ENCODE results near the gene TMEM203. TPM values are rescaled to one million over a fixed set of nuclear protein-coding genes. Genes with fewer than 3 reads are reported as not detected.

TMEM203 gene
- total and polyA plus RNA-seq, 2 of the 13 experiments (the other 11 are each of a cell fraction or from before 2014, with no cell fraction given) = 23.4 to 36.7 TPM

DNA sequence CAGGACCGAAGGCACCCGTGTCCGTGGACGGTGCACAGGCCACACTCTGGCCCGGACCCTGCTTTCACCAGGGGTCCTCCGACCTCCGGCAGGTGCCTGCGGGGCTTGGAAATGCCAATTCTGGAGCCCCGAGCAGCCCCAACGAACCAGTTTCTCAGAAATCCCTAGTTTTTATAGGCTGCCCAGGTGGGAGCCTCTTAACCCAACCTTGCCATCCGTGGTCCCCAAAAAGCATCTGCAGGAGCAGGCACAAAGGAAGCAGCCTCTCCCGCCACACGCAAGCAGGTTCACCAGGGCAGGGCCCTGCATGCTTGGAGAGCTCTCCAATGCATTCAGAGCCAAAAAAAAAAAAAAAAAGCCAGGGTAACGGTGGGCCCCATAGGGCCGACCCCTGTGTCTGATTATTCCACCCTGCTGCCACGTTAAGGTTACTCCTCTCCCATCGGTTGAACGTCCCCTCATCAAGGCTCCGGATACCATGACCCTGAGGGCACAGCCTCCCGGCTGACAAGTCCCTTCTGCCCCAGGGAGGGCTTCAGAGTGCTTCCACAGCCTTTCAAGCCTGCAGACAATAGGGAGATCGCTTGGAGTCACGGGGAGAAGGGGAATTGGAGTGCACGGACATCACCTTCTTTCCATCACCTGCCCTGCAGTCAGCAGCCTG, 4.1 kb downstream of the TMEM203 start (continued):
- TF ChIP-seq, protein P1, sequence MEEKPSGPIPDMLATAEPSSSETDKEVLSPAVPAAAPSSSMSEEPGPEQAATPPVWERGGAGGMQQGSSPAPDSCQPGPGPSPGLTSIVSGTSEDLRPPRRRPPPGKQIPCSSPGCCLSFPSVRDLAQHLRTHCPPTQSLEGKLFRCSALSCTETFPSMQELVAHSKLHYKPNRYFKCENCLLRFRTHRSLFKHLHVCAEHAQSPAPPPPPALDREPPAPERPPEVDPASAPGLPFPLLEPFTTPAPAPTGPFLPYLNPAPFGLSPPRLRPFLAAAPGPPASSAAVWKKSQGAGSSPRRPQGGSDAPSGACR (CRISPR knock-in tag; IDR thresholded peaks at IDR 0.05) = peak; percentile 12; the same call in 1 of the 2 replicates
- TF ChIP-seq ZNF326 (CRISPR knock-in tag; IDR thresholded peaks at IDR 0.05; ENCODE audit: borderline replicate concordance) = no peak
- TF ChIP-seq U2AF1 (optimal IDR thresholded peaks at IDR 0.05; ENCODE audit: low read depth, low read length) = no peak
- TF ChIP-seq ZNF775 (CRISPR knock-in tag; IDR thresholded peaks at IDR 0.05; ENCODE audit: borderline replicate concordance) = no peak
- TF ChIP-seq, protein P2, sequence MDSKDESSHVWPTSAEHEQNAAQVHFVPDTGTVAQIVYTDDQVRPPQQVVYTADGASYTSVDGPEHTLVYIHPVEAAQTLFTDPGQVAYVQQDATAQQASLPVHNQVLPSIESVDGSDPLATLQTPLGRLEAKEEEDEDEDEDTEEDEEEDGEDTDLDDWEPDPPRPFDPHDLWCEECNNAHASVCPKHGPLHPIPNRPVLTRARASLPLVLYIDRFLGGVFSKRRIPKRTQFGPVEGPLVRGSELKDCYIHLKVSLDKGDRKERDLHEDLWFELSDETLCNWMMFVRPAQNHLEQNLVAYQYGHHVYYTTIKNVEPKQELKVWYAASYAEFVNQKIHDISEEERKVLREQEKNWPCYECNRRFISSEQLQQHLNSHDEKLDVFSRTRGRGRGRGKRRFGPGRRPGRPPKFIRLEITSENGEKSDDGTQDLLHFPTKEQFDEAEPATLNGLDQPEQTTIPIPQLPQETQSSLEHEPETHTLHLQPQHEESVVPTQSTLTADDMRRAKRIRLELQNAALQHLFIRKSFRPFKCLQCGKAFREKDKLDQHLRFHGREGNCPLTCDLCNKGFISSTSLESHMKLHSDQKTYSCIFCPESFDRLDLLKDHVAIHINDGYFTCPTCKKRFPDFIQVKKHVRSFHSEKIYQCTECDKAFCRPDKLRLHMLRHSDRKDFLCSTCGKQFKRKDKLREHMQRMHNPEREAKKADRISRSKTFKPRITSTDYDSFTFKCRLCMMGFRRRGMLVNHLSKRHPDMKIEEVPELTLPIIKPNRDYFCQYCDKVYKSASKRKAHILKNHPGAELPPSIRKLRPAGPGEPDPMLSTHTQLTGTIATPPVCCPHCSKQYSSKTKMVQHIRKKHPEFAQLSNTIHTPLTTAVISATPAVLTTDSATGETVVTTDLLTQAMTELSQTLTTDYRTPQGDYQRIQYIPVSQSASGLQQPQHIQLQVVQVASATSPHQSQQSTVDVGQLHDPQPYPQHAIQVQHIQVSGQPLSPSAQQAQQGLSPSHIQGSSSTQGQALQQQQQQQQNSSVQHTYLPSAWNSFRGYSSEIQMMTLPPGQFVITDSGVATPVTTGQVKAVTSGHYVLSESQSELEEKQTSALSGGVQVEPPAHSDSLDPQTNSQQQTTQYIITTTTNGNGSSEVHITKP (CRISPR knock-in tag; IDR thresholded peaks at IDR 0.05; ENCODE audit: low read depth) = peak; percentile 11
- no peak for TF ChIP-seq MAF1 (CRISPR knock-in tag; IDR thresholded peaks at IDR 0.05; ENCODE audit: borderline replicate concordance)
- TF ChIP-seq PITX1 (CRISPR knock-in tag; IDR thresholded peaks at IDR 0.05) = no peak; the same call in 1 of the 2 replicates
- TF ChIP-seq, protein P3, sequence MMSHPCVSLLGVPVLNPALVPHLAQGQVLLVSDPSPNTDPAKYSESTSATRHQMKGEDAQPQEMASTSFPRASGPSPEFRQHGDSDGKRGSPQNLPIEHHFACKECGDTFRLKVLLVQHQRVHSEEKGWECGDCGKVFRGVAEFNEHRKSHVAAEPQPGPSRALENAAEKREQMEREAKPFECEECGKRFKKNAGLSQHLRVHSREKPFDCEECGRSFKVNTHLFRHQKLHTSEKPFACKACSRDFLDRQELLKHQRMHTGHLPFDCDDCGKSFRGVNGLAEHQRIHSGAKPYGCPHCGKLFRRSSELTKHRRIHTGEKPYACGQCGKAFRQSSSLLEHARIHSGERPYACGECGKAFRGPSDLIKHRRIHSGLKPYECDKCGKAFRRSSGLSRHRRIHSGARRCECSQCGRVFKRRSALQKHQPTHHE (CRISPR knock-in tag; IDR thresholded peaks at IDR 0.05; ENCODE audit: borderline replicate concordance) = no peak
- TF ChIP-seq MAFK (conservative IDR thresholded peaks at IDR 0.05 in 1 of 2, IDR thresholded peaks at IDR 0.05 in 1 of 2; ENCODE audit: low read length in 2 of 2) = no peak
- TF ChIP-seq ZNF746 (CRISPR knock-in tag; IDR thresholded peaks at IDR 0.05) = no peak
- TF ChIP-seq ZNF75D (CRISPR knock-in tag; IDR thresholded peaks at IDR 0.05; ENCODE audit: borderline replicate concordance) = no peak
- TF ChIP-seq EED (CRISPR knock-in tag; IDR thresholded peaks at IDR 0.05) = 0 out of 2 replicates have a peak, but pooled peaks have one; percentile 49
- TF ChIP-seq NFIC (IDR thresholded peaks at IDR 0.05; ENCODE audit: low read length) = no peak
- no peak for TF ChIP-seq ZNF790 (CRISPR knock-in tag; IDR thresholded peaks at IDR 0.05; ENCODE audit: borderline replicate concordance)
- no peak for TF ChIP-seq ZBTB42 (CRISPR knock-in tag; IDR thresholded peaks at IDR 0.05)
- TF ChIP-seq, protein P4, sequence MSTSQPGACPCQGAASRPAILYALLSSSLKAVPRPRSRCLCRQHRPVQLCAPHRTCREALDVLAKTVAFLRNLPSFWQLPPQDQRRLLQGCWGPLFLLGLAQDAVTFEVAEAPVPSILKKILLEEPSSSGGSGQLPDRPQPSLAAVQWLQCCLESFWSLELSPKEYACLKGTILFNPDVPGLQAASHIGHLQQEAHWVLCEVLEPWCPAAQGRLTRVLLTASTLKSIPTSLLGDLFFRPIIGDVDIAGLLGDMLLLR (CRISPR knock-in tag; IDR thresholded peaks at IDR 0.05) = no peak
- peak; percentile 9; the same call in 1 of the 2 replicates for TF ChIP-seq MTA1 (CRISPR knock-in tag; IDR thresholded peaks at IDR 0.05; ENCODE audit: borderline replicate concordance)
- 0 out of 2 replicates have a peak, but pooled peaks have one; percentile 67 for TF ChIP-seq ZNF782 (CRISPR knock-in tag; IDR thresholded peaks at IDR 0.05; ENCODE audit: borderline replicate concordance)
- TF ChIP-seq, protein P5, sequence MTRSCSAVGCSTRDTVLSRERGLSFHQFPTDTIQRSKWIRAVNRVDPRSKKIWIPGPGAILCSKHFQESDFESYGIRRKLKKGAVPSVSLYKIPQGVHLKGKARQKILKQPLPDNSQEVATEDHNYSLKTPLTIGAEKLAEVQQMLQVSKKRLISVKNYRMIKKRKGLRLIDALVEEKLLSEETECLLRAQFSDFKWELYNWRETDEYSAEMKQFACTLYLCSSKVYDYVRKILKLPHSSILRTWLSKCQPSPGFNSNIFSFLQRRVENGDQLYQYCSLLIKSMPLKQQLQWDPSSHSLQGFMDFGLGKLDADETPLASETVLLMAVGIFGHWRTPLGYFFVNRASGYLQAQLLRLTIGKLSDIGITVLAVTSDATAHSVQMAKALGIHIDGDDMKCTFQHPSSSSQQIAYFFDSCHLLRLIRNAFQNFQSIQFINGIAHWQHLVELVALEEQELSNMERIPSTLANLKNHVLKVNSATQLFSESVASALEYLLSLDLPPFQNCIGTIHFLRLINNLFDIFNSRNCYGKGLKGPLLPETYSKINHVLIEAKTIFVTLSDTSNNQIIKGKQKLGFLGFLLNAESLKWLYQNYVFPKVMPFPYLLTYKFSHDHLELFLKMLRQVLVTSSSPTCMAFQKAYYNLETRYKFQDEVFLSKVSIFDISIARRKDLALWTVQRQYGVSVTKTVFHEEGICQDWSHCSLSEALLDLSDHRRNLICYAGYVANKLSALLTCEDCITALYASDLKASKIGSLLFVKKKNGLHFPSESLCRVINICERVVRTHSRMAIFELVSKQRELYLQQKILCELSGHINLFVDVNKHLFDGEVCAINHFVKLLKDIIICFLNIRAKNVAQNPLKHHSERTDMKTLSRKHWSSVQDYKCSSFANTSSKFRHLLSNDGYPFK (CRISPR knock-in tag; IDR thresholded peaks at IDR 0.05; ENCODE audit: borderline replicate concordance) = peak; percentile 80
